ENCODE measurements around the gene SPPL2A. TPM values are rescaled to one million over a fixed set of nuclear protein-coding genes. Genes with fewer than 3 reads are reported as not detected.

SPPL2A gene
- polyA plus RNA-seq, 1 of the 3 experiments (the other 2 are of a cell fraction) = 21.6 TPM

GRCh38 chr15:50653156-50653743 lies 112.3 kb downstream of the SPPL2A start:
- peaks cover 4% of the 10 kb centered on the region; the same call in 1 of the 2 replicates for H3K79me2 ChIP-seq (ENCODE audit: insufficient read depth)
- H2AFZ ChIP-seq (ENCODE audit: low read depth) = no peak overlapping the region
- no peaks in the 10 kb centered on the region for H3K9me3 ChIP-seq
- H3K4me3 ChIP-seq (ENCODE audit: low read depth in 2 of 2, low read length in 1 of 2) = no peak overlapping the region
- TF ChIP-seq POLR2AphosphoS5 (IDR thresholded peaks at IDR 0.05; ENCODE audit: low read depth, low read length) (no peak), TEAD4 (IDR thresholded peaks at IDR 0.05; ENCODE audit: borderline replicate concordance, insufficient read depth) (no peak), RCOR1 (IDR thresholded peaks at IDR 0.05; ENCODE audit: low read length) (no peak), ELF1 (IDR thresholded peaks at IDR 0.05) (no peak), RXRA (IDR thresholded peaks at IDR 0.05; ENCODE audit: borderline replicate concordance, low read depth) (no peak), USF2 (IDR thresholded peaks at IDR 0.05; ENCODE audit: borderline replicate concordance, low read depth, low read length) (no peak), GABPA (IDR thresholded peaks at IDR 0.05; ENCODE audit: low read depth) (no peak), SMC3 (IDR thresholded peaks at IDR 0.05; ENCODE audit: low read depth, low read length) (no peak), EP300 (IDR thresholded peaks at IDR 0.05; ENCODE audit: borderline replicate concordance in 1 of 2, low read depth in 1 of 2, low read length in 1 of 2) (no peak), CTCF (IDR thresholded peaks at IDR 0.05) (no peak)
- DNase-seq = no peak
- ChIA-PET POLR2A (no interaction called here), CTCF (interaction anchor here (2.3 kb wide), 1 partner anchor 223 kb away, joined by 8 read pairs; no protein-coding TSS in a partner anchor)
- H3K27me3 ChIP-seq (ENCODE audit: insufficient read depth) = no peaks in the 10 kb centered on the region
- no peaks in the 10 kb centered on the region for H3K4me1 ChIP-seq (ENCODE audit: control insufficient read depth in 1 of 2, insufficient read depth in 2 of 2, low read depth in 1 of 2, low read length in 1 of 2)
- H3K27ac ChIP-seq (ENCODE audit: low read depth in 2 of 2, low read length in 1 of 2) = no peak overlapping the region
- H3K9ac ChIP-seq = no peak overlapping the region
- peaks cover 16 to 62% of the 10 kb centered on the region in 2 experiments for H3K36me3 ChIP-seq (replicated peaks in 1 of 2; ENCODE audit: control insufficient read depth in 1 of 2, insufficient read depth in 2 of 2, low read length in 1 of 2)
- no peak overlapping the region for H3K4me2 ChIP-seq
- H3K9me2 ChIP-seq = no peaks in the 10 kb centered on the region
- WGBS (ENCODE audit: low lambda C conversion rate) = 98% methylated on average over 6 of the region's 6 CpGs
- H3F3A ChIP-seq (replicated peaks; ENCODE audit: insufficient read depth) = no peaks in the 10 kb centered on the region
- H4K20me1 ChIP-seq (ENCODE audit: insufficient read depth) = no peaks in the 10 kb centered on the region

GRCh38 chr15:50652671-50653070 lies 112.8 kb downstream of the SPPL2A start:
- Histone ChIP-seq H3F3A (replicated peaks; ENCODE audit: insufficient read depth) (no peaks in the 10 kb centered on the region), H4K20me1 (ENCODE audit: insufficient read depth) (no peaks in the 10 kb centered on the region), H3K27ac (ENCODE audit: low read depth in 2 of 2, low read length in 1 of 2) (no peak overlapping the region), H3K79me2 (ENCODE audit: insufficient read depth) (peaks cover 4% of the 10 kb centered on the region; the same call in 1 of the 2 replicates), H3K4me3 (ENCODE audit: low read depth in 2 of 2, low read length in 1 of 2) (no peak overlapping the region), H3K4me1 (ENCODE audit: control insufficient read depth in 1 of 2, insufficient read depth in 2 of 2, low read depth in 1 of 2, low read length in 1 of 2) (no peaks in the 10 kb centered on the region), H2AFZ (ENCODE audit: low read depth) (no peak overlapping the region), H3K9ac (no peak overlapping the region), H3K36me3 (replicated peaks in 1 of 2; ENCODE audit: control insufficient read depth in 1 of 2, insufficient read depth in 2 of 2, low read length in 1 of 2) (peaks cover 19 to 64% of the 10 kb centered on the region in 2 experiments), H3K9me2 (no peaks in the 10 kb centered on the region), H3K4me2 (no peak overlapping the region), H3K9me3 (no peaks in the 10 kb centered on the region), H3K27me3 (ENCODE audit: insufficient read depth) (no peaks in the 10 kb centered on the region)
- no peak for DNase-seq
- 100% methylated on average over 3 of the region's 3 CpGs for WGBS (ENCODE audit: low lambda C conversion rate)
- ChIA-PET CTCF (interaction anchor here (1.3 to 2.3 kb wide), 2 partner anchors 30 to 224 kb away, joined by 4 to 8 read pairs; no protein-coding TSS in a partner anchor), POLR2A (no interaction called here)
- no peak for TF ChIP-seq SMC3 (IDR thresholded peaks at IDR 0.05; ENCODE audit: low read depth, low read length)
- no peak for TF ChIP-seq USF1 (IDR thresholded peaks at IDR 0.05; ENCODE audit: borderline replicate concordance, low read depth)
- no peak for TF ChIP-seq RCOR1 (IDR thresholded peaks at IDR 0.05; ENCODE audit: low read length)
- TF ChIP-seq TCF12 (IDR thresholded peaks at IDR 0.05) = no peak
- no peak for TF ChIP-seq RAD21 (IDR thresholded peaks at IDR 0.05; ENCODE audit: low read length)

Small RNAs within 50 kb of the gene (small RNA-seq; reads per million reads assigned to genes)
- gene AC012100.1 (0 reads per million in 7 experiments), gene RN7SL354P (0 reads per million in 7 experiments)

Other genes with a start within 250 kb of the SPPL2A start
- not detected in 2 replicates for gene USP50, start 219.0 kb downstream of the SPPL2A start, polyA plus RNA-seq (2012; rRNA removed)
- 5.1 and 7.9 TPM in 2 replicates for gene TRPM7, start 78.9 kb downstream of the SPPL2A start, polyA plus RNA-seq (2012; rRNA removed)
- 1.6 and 2.0 TPM in 2 replicates for gene AP4E1, start 143.0 kb upstream of the SPPL2A start, polyA plus RNA-seq (2012; rRNA removed)

Data from SK-N-SH (cell line).